ENCODE data around the gene CEP170B. TPM values are rescaled to one million over a fixed set of nuclear protein-coding genes. Genes with fewer than 3 reads are reported as not detected.
"Not testable (repeated sequence)": the region's sequence is repeated elsewhere in the genome, so short reads cannot be mapped to it uniquely, and the experiment has no call there.

The CEP170B gene
- total RNA-seq, 2 experiments from 2014 or later = 5.7 to 6.3 TPM

DNA sequence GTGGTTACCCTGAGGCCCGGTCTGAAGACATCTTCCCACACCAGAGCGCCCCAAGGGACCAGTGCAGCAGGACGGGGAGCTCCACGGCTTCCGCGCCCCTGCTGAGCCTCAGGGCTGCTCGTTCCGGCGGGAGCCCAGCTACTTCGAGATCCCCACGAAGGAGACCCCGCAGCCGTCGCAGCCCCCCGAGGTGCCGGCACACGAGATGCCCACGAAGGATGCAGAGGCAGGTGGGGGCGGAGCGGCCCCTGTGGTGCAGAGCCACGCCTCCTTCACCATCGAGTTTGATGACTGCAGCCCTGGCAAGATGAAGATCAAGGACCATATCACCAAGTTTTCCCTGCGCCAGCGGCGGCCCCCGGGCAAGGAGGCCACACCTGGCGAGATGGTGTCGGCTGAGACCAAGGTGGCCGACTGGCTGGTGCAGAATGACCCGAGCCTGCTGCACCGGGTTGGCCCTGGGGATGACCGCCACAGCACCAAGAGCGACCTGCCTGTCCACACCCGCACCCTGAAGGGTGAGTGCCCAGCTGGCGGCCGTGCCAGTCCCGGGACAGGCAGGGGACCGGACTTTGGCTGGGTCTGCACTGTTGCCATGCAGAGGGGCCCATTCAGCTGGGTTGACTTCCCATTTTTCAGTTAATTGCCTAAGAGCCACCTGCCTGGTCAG, 18.1 kb downstream of the CEP170B start:
- Mint-ChIP-seq H3K4me3 (no peak overlapping the region), H3K27me3 (no peaks in the 10 kb centered on the region), H3K27ac (no peak overlapping the region), H3K4me1 (no peaks in the 10 kb centered on the region), H3K36me3 (no peaks in the 10 kb centered on the region), H3K9me3 (no peaks in the 10 kb centered on the region)
- ATAC-seq (ENCODE audit: low read depth) (no peak), DNase-seq (no peak)
- POLR2A ChIA-PET = no interaction called here

DNA sequence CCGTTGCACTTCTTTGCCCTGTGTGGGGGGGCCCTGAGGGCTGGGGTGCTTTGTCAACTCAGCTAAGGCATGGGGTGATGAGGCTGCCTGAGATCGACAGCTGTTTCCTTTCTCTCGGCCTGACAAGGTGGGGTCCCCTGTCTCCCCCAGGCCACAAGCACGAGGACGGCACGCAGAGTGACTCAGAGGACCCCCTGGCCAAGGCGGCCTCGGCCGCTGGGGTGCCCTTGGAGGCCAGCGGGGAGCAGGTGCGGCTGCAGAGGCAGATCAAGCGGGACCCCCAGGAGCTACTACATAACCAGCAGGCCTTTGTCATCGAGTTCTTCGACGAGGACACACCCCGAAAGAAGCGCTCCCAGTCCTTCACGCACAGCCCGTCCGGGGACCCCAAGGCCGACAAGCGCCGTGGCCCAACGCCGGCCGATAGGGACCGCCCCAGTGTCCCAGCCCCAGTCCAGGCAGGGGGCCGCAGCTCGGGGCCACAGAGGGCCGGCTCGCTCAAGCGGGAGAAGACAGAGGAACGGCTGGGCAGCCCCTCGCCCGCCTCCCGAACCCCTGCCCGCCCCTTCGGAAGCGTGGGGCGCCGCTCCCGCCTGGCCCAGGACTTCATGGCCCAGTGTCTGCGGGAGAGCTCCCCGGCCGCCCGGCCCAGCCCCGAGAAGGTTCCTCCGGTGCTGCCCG, 18.8 kb downstream of the CEP170B start:
- POLR2A ChIA-PET = no interaction called here
- Mint-ChIP-seq H3K9me3 (no peaks in the 10 kb centered on the region), H3K4me1 (no peaks in the 10 kb centered on the region), H3K27me3 (no peaks in the 10 kb centered on the region), H3K36me3 (no peaks in the 10 kb centered on the region), H3K27ac (no peak overlapping the region), H3K4me3 (no peak overlapping the region)
- ATAC-seq (ENCODE audit: low read depth) (no peak), DNase-seq (no peak)

DNA sequence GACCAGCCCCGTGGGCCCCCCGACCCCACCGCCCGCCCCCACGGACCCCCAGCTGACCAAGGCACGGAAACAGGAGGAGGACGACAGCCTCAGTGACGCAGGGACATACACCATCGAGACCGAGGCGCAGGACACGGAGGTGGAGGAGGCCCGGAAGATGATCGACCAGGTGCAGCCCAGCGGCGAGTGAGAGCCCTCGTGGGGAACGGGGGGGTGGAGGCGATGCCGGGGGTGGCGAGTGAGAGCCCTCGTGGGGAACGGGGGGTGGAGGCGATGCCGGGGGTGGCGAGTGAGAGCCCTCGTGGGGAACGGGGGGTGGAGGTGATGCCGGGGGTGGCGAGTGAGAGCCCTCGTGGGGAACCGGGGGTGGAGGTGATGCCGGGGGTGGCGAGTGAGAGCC, 19.3 kb downstream of the CEP170B start:
- H3K27me3 Mint-ChIP-seq; H3K4me1 Mint-ChIP-seq; DNase-seq; H3K4me3 Mint-ChIP-seq; ATAC-seq (ENCODE audit: low read depth); H3K36me3 Mint-ChIP-seq; H3K27ac Mint-ChIP-seq; POLR2A ChIA-PET; H3K9me3 Mint-ChIP-seq: not testable (repeated sequence)

DNA sequence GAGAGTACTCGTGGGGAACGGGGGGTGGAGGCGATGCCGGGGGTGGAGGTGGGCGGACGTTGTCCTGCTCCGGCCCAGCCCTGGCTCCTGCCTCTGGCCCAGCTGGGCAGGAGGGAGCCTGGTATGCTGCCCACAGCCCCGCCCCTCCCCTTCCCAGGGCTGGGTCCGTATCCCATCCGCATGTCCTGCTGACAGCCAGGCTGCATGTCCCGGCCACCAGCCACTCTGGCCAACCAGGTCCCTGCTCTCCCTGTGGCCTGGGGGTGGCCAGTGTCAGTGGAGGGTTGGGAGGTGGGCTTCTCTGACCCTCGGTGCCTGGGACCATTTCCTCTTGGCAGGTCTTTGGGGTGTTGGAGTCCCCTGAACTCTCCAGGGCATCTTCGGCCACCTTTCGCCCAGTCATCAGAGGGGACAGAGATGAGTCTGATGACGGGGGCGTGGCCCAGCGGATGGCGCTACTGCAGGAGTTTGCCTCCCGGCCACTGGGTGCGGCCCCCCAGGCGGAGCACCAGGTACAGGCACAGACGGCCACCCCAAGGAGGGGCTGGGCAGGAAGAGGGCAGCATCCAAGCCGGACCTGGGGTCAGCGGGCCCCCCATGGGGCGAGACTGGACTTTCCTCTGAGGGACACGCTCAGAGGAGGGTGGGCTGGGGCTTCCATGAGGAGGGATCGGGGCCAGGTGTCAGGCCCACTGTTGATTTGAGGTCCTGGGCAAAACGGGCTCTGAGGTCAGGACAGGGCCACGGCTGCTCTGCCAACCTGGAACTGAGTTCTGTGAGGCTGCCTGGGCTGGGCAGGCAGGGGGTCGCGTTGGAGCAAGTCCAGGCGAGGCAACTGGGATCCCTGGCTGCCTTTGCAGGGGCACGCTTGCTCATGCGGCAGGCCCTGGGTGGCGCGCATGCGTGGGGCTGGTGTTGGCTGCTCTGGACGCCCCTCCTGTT, 20.2 kb downstream of the CEP170B start:
- H3K9me3 Mint-ChIP-seq = no peaks in the 10 kb centered on the region
- no peak overlapping the region for H3K4me3 Mint-ChIP-seq
- no peak for ATAC-seq (ENCODE audit: low read depth)
- POLR2A ChIA-PET = no interaction called here
- H3K4me1 Mint-ChIP-seq = no peaks in the 10 kb centered on the region
- H3K27ac Mint-ChIP-seq = no peak overlapping the region
- no peaks in the 10 kb centered on the region for H3K27me3 Mint-ChIP-seq
- DNase-seq = no peak
- no peaks in the 10 kb centered on the region for H3K36me3 Mint-ChIP-seq

DNA sequence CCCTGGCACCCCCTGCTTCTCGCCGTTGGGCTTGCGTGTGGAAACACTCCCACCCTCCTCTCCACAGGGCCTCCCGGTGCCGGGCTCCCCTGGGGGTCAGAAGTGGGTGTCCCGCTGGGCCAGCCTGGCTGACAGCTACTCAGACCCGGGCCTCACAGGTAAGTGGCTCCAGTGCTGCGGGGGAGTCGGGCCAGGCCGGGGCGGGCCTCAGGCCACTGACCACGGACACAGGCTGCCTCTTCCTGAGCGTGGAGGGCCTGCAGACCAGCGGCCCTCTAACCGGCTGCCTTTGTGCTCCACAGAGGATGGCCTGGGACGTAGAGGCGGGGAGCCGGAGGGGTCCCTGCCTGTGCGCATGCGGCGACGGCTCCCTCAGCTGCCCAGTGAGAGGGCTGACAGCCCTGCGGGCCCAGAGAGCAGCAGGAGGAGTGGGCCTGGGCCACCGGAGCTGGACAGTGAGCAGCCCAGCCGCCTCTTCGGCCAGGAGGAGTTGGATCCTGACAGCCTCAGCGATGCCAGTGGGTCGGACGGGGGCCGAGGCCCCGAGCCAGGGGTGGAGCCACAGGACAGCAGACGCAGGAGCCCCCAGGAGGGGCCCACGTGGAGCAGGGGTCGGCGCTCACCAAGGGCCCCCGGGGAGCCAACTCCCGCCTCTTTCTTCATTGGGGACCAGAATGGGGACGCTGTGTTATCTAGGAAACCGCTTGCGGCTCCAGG, 21.1 kb downstream of the CEP170B start:
- POLR2A ChIA-PET = no interaction called here
- Mint-ChIP-seq H3K9me3 (no peaks in the 10 kb centered on the region), H3K36me3 (no peaks in the 10 kb centered on the region), H3K4me3 (no peak overlapping the region), H3K27me3 (no peaks in the 10 kb centered on the region), H3K27ac (no peak overlapping the region), H3K4me1 (no peaks in the 10 kb centered on the region)
- no peak for ATAC-seq (ENCODE audit: low read depth)
- DNase-seq = no peak

DNA sequence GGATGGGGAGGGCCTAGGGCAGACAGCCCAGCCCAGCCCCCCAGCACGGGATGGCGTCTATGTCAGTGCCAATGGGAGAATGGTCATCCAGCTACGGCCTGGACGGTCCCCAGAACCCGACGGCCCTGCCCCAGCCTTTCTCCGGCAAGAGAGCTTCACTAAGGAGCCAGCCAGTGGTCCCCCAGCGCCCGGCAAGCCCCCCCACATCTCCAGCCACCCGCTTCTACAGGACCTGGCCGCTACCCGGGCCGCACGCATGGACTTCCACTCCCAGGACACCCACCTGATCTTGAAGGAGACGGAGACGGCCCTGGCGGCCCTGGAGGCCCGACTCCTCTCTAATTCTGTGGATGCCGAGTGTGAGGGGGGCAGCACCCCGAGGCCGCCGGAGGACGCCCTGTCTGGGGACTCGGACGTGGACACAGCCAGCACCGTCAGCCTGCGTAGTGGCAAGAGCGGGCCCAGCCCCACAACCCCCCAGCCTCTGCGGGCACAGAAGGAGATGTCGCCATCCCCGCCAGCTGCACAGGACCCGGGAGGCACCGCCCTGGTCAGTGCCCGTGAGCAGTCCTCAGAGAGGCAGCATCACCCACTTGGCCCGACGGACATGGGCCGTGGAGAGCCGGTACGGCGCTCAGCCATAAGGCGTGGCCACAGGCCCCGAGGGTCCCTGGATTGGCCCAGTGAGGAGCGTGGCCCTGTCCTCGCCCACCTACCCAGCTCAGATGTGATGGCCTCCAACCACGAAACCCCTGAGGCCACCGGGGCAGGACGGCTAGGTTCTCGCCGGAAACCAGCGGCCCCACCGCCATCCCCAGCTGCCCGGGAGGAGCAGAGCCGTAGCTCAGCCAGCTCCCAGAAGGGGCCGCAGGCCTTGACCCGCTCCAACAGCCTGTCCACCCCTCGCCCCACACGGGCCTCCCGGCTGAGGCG, 21.9 kb downstream of the CEP170B start:
- no peaks in the 10 kb centered on the region for H3K36me3 Mint-ChIP-seq
- POLR2A ChIA-PET = no interaction called here
- H3K4me3 Mint-ChIP-seq = no peak overlapping the region
- DNase-seq (no peak), ATAC-seq (ENCODE audit: low read depth) (no peak)
- no peaks in the 10 kb centered on the region for H3K4me1 Mint-ChIP-seq
- no peak overlapping the region for H3K27ac Mint-ChIP-seq
- H3K27me3 Mint-ChIP-seq = no peaks in the 10 kb centered on the region
- H3K9me3 Mint-ChIP-seq = no peaks in the 10 kb centered on the region

DNA sequence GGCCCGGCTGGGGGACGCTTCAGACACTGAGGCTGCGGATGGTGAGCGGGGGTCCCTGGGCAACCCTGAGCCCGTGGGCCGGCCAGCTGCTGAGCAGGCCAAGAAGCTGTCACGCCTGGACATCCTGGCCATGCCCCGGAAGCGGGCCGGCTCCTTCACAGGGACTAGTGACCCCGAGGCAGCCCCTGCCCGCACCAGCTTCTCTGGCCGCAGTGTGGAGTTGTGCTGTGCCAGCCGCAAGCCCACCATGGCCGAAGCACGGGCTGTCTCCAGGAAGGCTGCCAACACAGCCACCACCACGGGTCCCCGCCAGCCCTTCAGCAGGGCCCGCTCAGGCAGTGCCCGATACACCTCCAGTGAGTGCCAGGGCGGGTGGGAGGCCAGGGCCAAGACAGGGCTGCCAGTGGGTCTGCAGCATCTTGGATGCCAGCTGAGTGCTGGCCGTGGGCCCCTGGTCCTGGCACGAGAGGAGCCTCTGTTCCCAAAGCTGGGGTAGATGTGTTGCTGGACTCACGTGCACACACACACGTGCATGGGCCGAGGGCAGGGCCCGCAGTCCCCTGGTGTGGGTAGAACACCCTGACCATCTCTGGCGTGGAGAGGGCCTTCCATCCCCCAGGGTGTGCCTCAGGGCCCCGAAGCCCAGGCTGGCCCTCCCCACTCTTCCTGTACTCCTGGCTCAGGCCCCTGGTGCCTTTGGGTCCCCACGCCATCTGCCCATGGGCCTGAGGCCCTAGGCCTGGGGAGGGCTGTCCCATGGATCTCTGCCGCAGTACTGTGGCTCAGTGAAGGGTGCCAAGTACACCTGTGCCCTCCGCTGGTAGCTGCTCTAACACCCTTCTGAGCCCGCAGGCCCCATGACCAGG, 22.8 kb downstream of the CEP170B start:
- Mint-ChIP-seq H3K27ac (no peak overlapping the region), H3K27me3 (no peaks in the 10 kb centered on the region), H3K4me3 (no peak overlapping the region), H3K9me3 (no peaks in the 10 kb centered on the region), H3K36me3 (no peaks in the 10 kb centered on the region), H3K4me1 (no peaks in the 10 kb centered on the region)
- DNase-seq (peak; percentile 29), ATAC-seq (ENCODE audit: low read depth) (no peak)
- POLR2A ChIA-PET = no interaction called here

DNA sequence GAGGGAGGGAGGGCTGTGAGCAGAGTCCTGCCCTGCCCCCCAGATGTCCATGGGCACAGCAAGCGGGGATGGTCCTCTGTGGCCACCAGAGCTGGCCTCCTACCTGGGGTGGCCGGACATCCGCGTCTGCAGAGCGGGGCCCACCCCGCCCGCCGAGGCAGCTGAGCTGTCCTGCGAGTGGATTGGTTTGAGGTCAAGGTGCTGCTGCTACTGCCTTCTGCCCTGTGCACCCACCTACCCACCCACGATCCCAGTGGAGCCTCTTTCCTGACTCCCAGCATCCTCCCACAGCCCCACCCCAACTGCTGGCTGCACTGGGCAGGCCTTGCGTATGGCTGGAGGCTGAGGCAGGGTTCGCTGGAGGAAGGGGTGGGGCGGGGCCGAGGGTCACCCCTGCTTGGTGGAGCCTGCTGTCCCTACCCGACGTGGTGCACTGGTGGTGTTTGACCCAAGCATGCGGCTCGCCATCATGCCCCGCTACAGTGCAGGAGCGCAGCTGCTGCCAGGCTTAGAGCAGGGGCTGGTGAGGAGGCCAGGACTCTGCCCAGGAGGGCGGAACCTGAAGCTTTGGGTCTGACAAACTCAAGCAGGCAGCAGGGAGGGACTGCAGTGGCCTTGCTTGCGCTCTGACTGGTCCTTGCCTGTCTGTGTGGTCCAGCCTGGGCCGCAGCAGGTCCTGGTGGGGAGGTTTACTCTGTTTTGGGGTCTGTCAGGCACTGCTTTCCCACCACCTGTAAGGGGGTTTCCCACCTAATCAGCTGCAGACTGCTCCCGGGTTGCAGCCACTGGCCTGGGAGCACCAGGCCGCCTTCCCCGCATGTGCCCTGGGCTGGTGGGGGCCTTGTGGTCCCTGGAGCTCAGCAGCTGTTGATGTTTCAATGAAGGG, 23.7 kb downstream of the CEP170B start:
- no peaks in the 10 kb centered on the region for H3K4me1 Mint-ChIP-seq
- H3K27ac Mint-ChIP-seq = no peak overlapping the region
- H3K27me3 Mint-ChIP-seq = no peaks in the 10 kb centered on the region
- ATAC-seq (ENCODE audit: low read depth) = no peak
- no peak overlapping the region for H3K4me3 Mint-ChIP-seq
- no peaks in the 10 kb centered on the region for H3K36me3 Mint-ChIP-seq
- POLR2A ChIA-PET = no interaction called here
- no peaks in the 10 kb centered on the region for H3K9me3 Mint-ChIP-seq
- no peak for DNase-seq

DNA sequence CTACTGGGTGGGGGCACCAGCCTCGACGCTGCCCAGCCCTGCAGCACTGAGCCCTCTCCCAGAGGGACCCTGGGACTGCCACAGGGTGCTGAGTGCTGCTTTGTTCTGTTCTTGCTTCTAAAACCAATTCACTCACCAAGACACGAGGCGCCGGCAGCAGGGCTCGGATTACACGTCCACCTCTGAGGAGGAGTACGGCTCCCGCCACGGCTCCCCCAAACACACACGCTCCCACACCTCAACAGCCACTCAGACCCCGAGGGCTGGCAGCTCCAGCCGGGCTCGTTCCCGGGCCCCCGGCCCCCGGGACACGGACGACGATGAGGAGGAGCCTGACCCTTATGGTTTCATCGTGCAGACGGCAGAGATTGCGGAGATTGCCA, 24.3 kb downstream of the CEP170B start:
- POLR2A ChIA-PET = no interaction called here
- H3K27ac Mint-ChIP-seq = no peak overlapping the region
- no peaks in the 10 kb centered on the region for H3K9me3 Mint-ChIP-seq
- no peaks in the 10 kb centered on the region for H3K27me3 Mint-ChIP-seq
- DNase-seq = no peak
- no peaks in the 10 kb centered on the region for H3K4me1 Mint-ChIP-seq
- no peak for ATAC-seq (ENCODE audit: low read depth)
- no peak overlapping the region for H3K4me3 Mint-ChIP-seq
- H3K36me3 Mint-ChIP-seq = no peaks in the 10 kb centered on the region

DNA sequence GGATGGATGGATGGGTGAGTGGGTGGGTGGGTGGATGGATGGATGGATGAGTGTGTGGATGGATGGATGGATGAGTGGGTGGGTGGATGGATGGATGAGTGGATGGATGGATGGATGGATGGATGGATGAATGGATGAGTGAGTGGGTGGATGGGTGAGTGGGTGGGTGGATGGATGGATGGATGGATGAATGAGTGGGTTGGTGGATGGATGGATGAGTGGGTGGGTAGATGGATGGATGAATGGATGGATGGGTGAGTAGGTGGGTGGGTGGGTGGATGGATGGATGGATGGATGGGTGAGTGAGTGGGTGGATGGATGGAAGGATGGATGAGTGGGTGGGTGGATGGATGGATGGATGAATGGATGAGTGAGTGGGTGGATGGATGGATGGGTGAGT, 25.2 kb downstream of the CEP170B start:
- DNase-seq; POLR2A ChIA-PET; ATAC-seq (ENCODE audit: low read depth); H3K4me1 Mint-ChIP-seq; H3K9me3 Mint-ChIP-seq; H3K36me3 Mint-ChIP-seq; H3K27me3 Mint-ChIP-seq; H3K4me3 Mint-ChIP-seq; H3K27ac Mint-ChIP-seq: not testable (repeated sequence)

DNA sequence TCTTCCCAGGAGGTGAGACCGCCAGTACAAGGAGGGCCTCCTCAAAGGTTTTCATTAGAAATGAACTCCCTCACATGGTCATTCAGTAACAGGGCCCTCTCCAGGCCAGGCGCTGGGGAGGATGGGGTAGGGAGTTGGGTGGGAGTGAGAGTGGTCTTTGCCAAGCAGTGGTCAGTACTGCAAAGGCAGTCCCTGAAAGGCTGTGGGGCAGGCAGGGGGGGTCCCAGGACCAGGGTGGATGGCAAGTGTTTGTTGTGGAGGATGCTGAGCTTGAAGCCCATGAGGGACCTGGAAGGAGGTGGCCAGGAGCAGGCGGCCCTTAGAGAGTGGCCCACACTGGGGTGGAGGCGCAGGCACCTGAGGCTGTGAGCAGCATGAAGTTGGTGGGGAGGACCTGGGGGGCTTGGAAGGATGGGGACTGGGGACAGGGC, 26.1 kb downstream of the CEP170B start:
- no peaks in the 10 kb centered on the region for H3K4me1 Mint-ChIP-seq
- no peak overlapping the region for H3K27ac Mint-ChIP-seq
- no peaks in the 10 kb centered on the region for H3K27me3 Mint-ChIP-seq
- no peak overlapping the region for H3K4me3 Mint-ChIP-seq
- DNase-seq = no peak
- ATAC-seq (ENCODE audit: low read depth) = no peak
- H3K36me3 Mint-ChIP-seq = no peaks in the 10 kb centered on the region
- H3K9me3 Mint-ChIP-seq = no peaks in the 10 kb centered on the region
- POLR2A ChIA-PET = no interaction called here
